OCI-LY7 (cell line): ENCODE results near the gene ACOT9. TPM values are rescaled to one million over a fixed set of nuclear protein-coding genes. Genes with fewer than 3 reads are reported as not detected.
"Not testable (repeated sequence)": the region's sequence is repeated elsewhere in the genome, so short reads cannot be mapped to it uniquely, and the experiment has no call there.

Source experiments
- BruUV-seq: library from RNA; stranded (reverse); fragments of 400-500 nt; replicated peaks from 2 replicates; lab custom pipeline; 2021; lab: Mats Ljungman, UMichigan
- CTCF ChIA-PET: fragments of 300-600 bp; sonication (Branson Sonifier 250); formaldehyde crosslinking; loops from one replicate; lab custom pipeline; 2022; ENCODE audit warnings: antibody characterized with exemption; ENCODE audit not compliant: unreplicated experiment; lab: Charles Lee
- POLR2A ChIA-PET: fragments of 300-600 bp; sonication (Branson Sonifier 250); formaldehyde crosslinking; loops from one replicate; lab custom pipeline; 2022; ENCODE audit warnings: antibody characterized with exemption; lab: Charles Lee
- DNase-seq: peaks from one replicate; pipeline ENCODE4 v3.0.0-alpha.2; 2015; ENCODE audit warnings: low spot score
- H2AFZ ChIP-seq: fragments of 200-600 bp; sonication (generic), shearing (Covaris generic); 2 replicates; pipeline ENCODE4 v1.6.1; 2014; ENCODE audit warnings: mild to moderate bottlenecking, antibody characterized with exemption, low read length, moderate library complexity
- H3K27ac ChIP-seq: fragments of 200-600 bp; sonication (generic); 2 replicates; pipeline ENCODE4 v1.5.1; 2014; ENCODE audit warnings: mixed run types, low read depth, mild to moderate bottlenecking, moderate library complexity, low read length, inconsistent platforms; ENCODE audit not compliant: poor library complexity, severe bottlenecking
- H3K36me3 ChIP-seq: fragments of 200-600 bp; sonication (generic); 2 replicates; pipeline ENCODE4 v1.6.1; 2014; ENCODE audit warnings: mild to moderate bottlenecking, antibody characterized with exemption, low read length, moderate library complexity, mixed read lengths; ENCODE audit not compliant: insufficient read depth
- H3K4me1 ChIP-seq: fragments of 200-600 bp; sonication (generic); 2 replicates; pipeline ENCODE4 v1.5.1; 2014; ENCODE audit warnings: mild to moderate bottlenecking, low read length; ENCODE audit not compliant: insufficient read depth, poor library complexity, severe bottlenecking
- H3K4me2 ChIP-seq: fragments of 200-600 bp; sonication (generic); 2 replicates; pipeline ENCODE4 v1.6.1; 2014; ENCODE audit warnings: mild to moderate bottlenecking, low read length
- H3K4me3 ChIP-seq: fragments of 200-600 bp; sonication (generic); 2 replicates; pipeline ENCODE4 v1.5.1; 2014; ENCODE audit warnings: mild to moderate bottlenecking, low read depth, low read length; ENCODE audit not compliant: poor library complexity, severe bottlenecking
- H3K79me2 ChIP-seq: fragments of 200-600 bp; sonication (generic); 2 replicates; pipeline ENCODE4 v1.6.1; 2016; ENCODE audit warnings: low read depth, mild to moderate bottlenecking, low read length, moderate library complexity, mixed read lengths; ENCODE audit not compliant: insufficient read depth
- H3K9me2 ChIP-seq: fragments of 200-600 bp; sonication (generic); 2 replicates; pipeline ENCODE4 v1.6.1; 2016; ENCODE audit warnings: mild to moderate bottlenecking, low read length, mixed read lengths; ENCODE audit not compliant: insufficient read depth
- H3K9me3 ChIP-seq: fragments of 200-600 bp; sonication (generic); 2 replicates; pipeline ENCODE4 v1.6.1; 2014; ENCODE audit warnings: mild to moderate bottlenecking, mixed run types, low read length, mixed read lengths
- H4K20me1 ChIP-seq: fragments of 200-600 bp; sonication (generic); 2 replicates; pipeline ENCODE4 v1.6.1; 2014; ENCODE audit warnings: mild to moderate bottlenecking, antibody characterized with exemption, low read length, moderate library complexity, mixed read lengths; ENCODE audit not compliant: insufficient read depth
- EZH2phosphoT487 ChIP-seq: fragments of 200-600 bp; sonication (generic); IDR thresholded peaks from 2 replicates; pipeline ENCODE4 v1.6.1; 2018; ENCODE audit warnings: low read depth, borderline replicate concordance, mild to moderate bottlenecking, mixed run types, antibody characterized with exemption, low read length, moderate library complexity, mixed read lengths
- intact Hi-C: fragments of 100-400 bp; cut with micrococcal nuclease; formaldehyde crosslinking; loops from one replicate; pipeline ENCODE4 v1.10.0; 2022; ENCODE audit not compliant: unreplicated experiment
- total RNA-seq, 2 experiments: library from RNA; depleted of rRNA in 1 of 2; stranded (reverse); fragments of >200 nt in 1 of 2; shearing (Covaris generic) in 1 of 2; gene quantifications; 2 replicates each; pipeline ENCODE4 v1.2.3, GENCODE V29; 2014 to 2022
- TF ChIP-seq, protein P1 (sequence below): fragments of 200-600 bp; sonication (generic); conservative IDR thresholded peaks from 2 replicates; pipeline ENCODE4 v1.5.1; 2014; ENCODE audit warnings: mild to moderate bottlenecking, antibody characterized with exemption, low read length, moderate library complexity, mixed read lengths

ACOT9 gene
- total RNA-seq, 2 experiments from 2014 or later = 1.9 to 10.6 TPM

DNA sequence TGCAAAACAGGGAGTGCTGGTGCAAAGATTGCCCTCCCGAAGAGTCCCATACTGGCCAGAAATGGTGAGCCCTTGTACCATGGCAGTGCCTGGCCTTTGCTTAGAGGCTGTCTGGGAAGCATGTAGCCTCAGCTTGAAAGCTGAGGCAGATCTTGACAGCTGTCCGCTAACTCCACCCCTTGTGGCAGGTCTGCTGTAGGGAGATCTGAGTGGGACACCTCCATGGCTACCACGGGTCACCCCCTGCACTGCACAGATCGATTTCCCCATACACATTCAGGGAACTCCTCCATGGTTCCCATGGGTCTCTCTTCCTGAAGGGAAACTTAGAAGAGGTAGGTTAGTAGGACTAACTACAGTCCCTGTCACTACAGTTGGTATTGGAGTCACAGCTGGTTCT is 6.1 kb upstream of the ACOT9 start:
- Histone ChIP-seq H4K20me1 (no peaks in the 10 kb centered on the region), H3K9me3 (no peaks in the 10 kb centered on the region), H3K36me3 (no peaks in the 10 kb centered on the region), H3K79me2 (no peaks in the 10 kb centered on the region), H3K4me3 (no peak overlapping the region), H3K4me2 (no peak overlapping the region), H2AFZ (no peak overlapping the region), H3K4me1 (peaks cover 4% of the 10 kb centered on the region), H3K27ac (no peak overlapping the region), H3K9me2 (no peaks in the 10 kb centered on the region)
- no peak for DNase-seq
- TF ChIP-seq, protein P1, sequence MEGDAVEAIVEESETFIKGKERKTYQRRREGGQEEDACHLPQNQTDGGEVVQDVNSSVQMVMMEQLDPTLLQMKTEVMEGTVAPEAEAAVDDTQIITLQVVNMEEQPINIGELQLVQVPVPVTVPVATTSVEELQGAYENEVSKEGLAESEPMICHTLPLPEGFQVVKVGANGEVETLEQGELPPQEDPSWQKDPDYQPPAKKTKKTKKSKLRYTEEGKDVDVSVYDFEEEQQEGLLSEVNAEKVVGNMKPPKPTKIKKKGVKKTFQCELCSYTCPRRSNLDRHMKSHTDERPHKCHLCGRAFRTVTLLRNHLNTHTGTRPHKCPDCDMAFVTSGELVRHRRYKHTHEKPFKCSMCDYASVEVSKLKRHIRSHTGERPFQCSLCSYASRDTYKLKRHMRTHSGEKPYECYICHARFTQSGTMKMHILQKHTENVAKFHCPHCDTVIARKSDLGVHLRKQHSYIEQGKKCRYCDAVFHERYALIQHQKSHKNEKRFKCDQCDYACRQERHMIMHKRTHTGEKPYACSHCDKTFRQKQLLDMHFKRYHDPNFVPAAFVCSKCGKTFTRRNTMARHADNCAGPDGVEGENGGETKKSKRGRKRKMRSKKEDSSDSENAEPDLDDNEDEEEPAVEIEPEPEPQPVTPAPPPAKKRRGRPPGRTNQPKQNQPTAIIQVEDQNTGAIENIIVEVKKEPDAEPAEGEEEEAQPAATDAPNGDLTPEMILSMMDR = no peak
- TF ChIP-seq EZH2phosphoT487 = no peak
- BruUV-seq = no TSS peak
- intact Hi-C loops = no loop called here
- POLR2A ChIA-PET = no interaction called here
- CTCF ChIA-PET = no interaction called here

DNA sequence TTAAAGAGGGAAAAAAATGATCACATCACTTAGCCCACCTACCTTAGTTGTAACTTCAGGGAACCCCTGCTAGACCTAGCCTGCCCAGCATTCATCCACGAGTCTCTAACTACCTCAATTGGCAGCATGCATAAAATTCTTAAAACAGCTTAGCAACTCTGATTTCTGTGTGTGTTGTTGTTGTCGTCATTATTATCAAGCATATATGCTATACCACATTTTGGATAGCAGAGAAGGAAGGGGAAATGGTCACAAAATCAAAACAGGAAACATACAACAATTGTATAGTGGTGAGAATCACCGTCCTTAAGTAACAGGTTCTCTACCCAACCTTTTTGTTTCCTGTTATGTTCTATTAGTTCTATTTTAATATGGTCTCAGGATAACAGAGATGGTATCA is 2.7 kb upstream of the ACOT9 start:
- Histone ChIP-seq H3K79me2 (no peaks in the 10 kb centered on the region), H3K9me3 (no peaks in the 10 kb centered on the region), H4K20me1 (no peaks in the 10 kb centered on the region), H3K9me2 (no peaks in the 10 kb centered on the region), H3K4me2 (no peak overlapping the region), H3K4me1 (peaks cover 12% of the 10 kb centered on the region), H2AFZ (no peak overlapping the region), H3K27ac (no peak overlapping the region), H3K4me3 (no peak overlapping the region), H3K36me3 (no peaks in the 10 kb centered on the region)
- CTCF ChIA-PET = interaction anchor here (0.6 kb wide), 1 partner anchor 268 kb away, joined by 3 read pairs; no protein-coding TSS in a partner anchor
- BruUV-seq = no TSS peak
- POLR2A ChIA-PET = no interaction called here
- intact Hi-C loops = no loop called here
- no peak for DNase-seq
- no peak for TF ChIP-seq EZH2phosphoT487
- TF ChIP-seq, protein P1 = no peak

DNA sequence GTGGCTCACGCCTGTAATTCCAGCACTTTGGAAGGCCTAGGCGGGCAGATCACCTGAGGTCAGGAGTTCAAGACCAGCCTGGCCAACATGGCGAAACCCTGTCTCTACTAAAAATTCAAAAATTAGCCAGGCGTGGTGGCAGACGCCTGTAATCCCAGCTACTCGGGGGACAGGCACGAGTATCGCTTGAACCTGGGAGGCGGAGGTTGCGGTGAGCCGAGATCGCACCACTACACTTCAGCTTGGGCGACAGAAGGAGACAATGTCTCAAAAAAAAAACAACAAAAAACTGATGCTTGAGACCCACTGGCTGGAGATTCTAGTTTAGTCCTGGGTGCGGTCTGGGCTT is 521 bp upstream of the ACOT9 start:
- H3K9me2 ChIP-seq, H4K20me1 ChIP-seq, BruUV-seq, H3K27ac ChIP-seq, H3K9me3 ChIP-seq, DNase-seq, POLR2A ChIA-PET, H3K36me3 ChIP-seq, intact Hi-C loops, H3K79me2 ChIP-seq, CTCF ChIA-PET: not testable (repeated sequence)
- H3K4me1 ChIP-seq = peaks cover 12% of the 10 kb centered on the region
- H2AFZ ChIP-seq = peak overlapping the region; percentile 98
- H3K4me2 ChIP-seq = peak overlapping the region; percentile 85
- H3K4me3 ChIP-seq = peak overlapping the region; percentile 90
